GM19455 (cell line): ENCODE data around the gene UAP1L1.
"Not testable (repeated sequence)": the region's sequence is repeated elsewhere in the genome, so short reads cannot be mapped to it uniquely, and the experiment has no call there.

Experiments used
- ATAC-seq: cut with Tn5 transposase; IDR thresholded peaks from one replicate; pipeline ENCODE4 v1.9.1; 2021; ENCODE audit not compliant: unreplicated experiment

The UAP1L1 gene

GRCh38 chr9:137112564-137113384, 35.5 kb downstream of the UAP1L1 start:
- ATAC-seq: no peak

- ATAC-seq: no peak
Measured at GRCh38 chr9:137113385-137114159, 36.3 kb downstream of the UAP1L1 start.

GRCh38 chr9:137114220-137114612, 36.9 kb downstream of the UAP1L1 start:
- ATAC-seq: peak; percentile 25

- ATAC-seq: peak; percentile 66
Measured at GRCh38 chr9:137114613-137115393, 37.5 kb downstream of the UAP1L1 start, which contains the start of gene DPP7. Gene DPP7, minus strand, starts transcription at chr9:137114733. Its CDS starts 20 bp downstream, at chr9:137114713.

GRCh38 chr9:137115394-137116026, 38.2 kb downstream of the UAP1L1 start:
- ATAC-seq: no peak

GRCh38 chr9:137116027-137116507, 38.8 kb downstream of the UAP1L1 start:
- ATAC-seq: no peak

GRCh38 chr9:137116728-137117127, 39.4 kb downstream of the UAP1L1 start:
- no peak for ATAC-seq

- ATAC-seq: no peak
Measured at GRCh38 chr9:137117269-137117731, 40.0 kb downstream of the UAP1L1 start.

- not testable (repeated sequence) for ATAC-seq
Measured at GRCh38 chr9:137118092-137118603, 40.8 kb downstream of the UAP1L1 start.

GRCh38 chr9:137121927-137122795, 44.8 kb downstream of the UAP1L1 start:
- not testable (repeated sequence) for ATAC-seq

GRCh38 chr9:137122796-137123467, 45.6 kb downstream of the UAP1L1 start:
- ATAC-seq: not testable (repeated sequence)

GRCh38 chr9:137123468-137123837, 46.1 kb downstream of the UAP1L1 start:
- no peak for ATAC-seq

GRCh38 chr9:137123952-137124462, 46.7 kb downstream of the UAP1L1 start:
- not testable (repeated sequence) for ATAC-seq

- no peak for ATAC-seq
Measured at GRCh38 chr9:137126786-137127185, 49.5 kb downstream of the UAP1L1 start.

GRCh38 chr9:137127301-137128157, 50.2 kb downstream of the UAP1L1 start:
- no peak for ATAC-seq

GRCh38 chr9:137128158-137128861, 51.0 kb downstream of the UAP1L1 start:
- no peak for ATAC-seq

GRCh38 chr9:137128862-137129455, 51.6 kb downstream of the UAP1L1 start:
- peak; percentile 7 for ATAC-seq
